Activated CD8-positive, alpha-beta memory T cell treated with anti-CD3 and anti-CD28 coated beads, Interleukin-2, amount 50 U/mL, for 24 hours (primary cell): Measurements from ENCODE around the gene ANO1.
"Not testable (repeated sequence)": the region's sequence is repeated elsewhere in the genome, so short reads cannot be mapped to it uniquely, and the experiment has no call there.

Source experiments
- DNase-seq: peaks from one replicate; pipeline ENCODE4 v3.0.0-alpha.2; 2020; ENCODE audit errors: extremely low read depth

Gene ANO1

DNA sequence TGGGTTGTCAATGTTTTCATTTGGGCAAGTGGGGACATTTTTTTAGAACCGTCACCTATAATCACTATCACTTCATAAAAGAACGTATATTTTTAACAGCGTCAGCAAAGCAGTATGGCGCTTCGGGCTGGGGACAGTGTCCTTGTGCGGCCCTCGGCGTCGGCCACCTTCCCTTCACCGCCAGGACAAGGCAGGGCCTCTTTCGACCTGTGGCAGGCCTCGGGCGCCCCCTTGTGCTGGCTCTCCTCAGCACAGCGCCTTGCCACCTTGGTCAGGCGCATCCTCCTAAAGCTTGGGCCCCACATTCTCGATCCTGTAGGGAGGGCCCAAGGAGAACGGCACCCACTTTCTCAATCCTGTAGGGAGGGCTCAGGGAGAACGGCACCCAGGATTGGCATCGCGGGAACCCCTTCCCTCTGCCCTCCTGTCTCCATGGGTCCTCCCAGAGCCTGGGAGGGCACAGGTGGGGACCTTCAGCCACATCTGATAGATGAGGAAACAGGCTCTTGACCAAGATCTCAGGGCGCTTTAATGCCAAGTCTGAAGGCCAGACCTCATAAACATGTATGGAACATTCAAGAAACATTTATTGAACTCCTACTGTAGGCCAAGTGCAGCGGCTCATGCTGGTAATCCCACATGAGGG is 113.5 kb downstream of the ANO1 start:
- no peak for DNase-seq

DNA sequence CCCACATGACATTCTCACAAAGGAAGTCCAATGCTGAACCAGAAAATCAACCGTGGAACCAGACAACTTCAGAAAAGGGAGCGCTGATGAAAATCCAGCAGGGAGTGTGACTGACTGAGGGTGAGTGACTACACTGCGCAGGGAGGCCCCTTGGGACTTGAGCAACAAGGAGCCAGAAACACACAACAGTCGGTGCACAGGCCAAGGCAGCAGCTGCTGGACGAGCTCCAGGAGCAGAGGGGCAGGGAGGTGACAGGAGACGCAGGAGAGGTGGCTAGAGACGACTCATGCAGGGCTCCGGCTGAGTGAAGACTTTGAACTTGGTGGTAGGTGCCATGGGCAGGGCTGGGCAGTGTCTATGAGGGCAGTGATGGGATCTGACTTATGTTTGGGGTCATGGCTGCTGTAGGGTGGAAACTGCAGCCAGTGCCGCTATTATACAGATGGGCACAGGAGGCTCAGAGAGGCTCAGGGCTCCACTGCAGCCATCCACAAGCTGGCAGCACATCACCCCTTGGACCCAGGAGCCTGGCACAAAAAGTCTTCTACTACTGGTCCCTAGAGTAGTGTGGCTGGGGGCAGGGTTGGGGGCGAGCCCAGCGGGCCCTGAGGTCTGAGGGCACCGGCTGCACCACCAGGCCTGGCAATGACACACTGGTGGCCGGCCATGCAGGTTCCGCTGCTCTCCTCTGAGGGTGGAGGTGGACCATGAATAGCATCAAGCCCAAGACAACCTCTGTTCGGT is 114.7 kb downstream of the ANO1 start:
- no peak for DNase-seq

DNA sequence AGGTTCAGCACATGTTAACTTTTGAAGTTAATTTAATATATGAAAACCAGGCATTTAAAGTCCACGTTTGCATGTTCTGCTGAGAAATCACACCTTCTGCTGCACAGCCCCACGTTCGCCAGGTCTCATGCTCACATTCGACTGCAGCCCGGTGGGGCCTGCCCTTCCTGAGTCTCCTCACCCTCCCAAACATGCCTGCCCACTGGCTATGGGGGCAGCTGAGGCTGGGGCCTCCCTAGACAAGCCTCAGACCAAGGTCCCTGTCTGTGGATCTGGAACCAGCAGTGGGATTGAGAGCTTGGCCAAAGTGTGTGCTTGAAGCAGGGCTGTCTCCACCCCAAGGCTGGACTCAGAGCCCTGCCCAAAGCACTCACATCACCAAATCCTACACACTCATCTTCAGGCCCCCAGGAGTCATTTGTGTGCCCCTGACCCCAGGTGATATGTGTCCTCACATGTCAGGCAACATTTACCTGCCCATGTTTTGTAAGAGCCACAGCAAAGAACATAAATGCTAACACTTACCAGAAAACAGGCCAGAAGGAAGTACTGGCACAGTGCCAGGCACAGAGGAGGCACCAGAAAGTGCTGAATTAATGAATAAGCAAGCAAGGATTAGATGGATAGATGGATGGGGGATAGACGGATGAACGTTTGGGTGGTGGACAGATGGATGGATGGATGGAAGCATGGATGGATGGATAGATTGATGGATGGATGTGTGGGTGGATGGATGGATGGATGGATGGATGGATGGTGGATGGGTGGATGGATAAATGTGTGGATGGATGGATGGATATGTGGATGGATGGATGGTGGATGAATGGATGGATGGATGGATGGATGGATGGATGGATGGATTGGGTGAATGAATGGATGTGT is 115.5 kb downstream of the ANO1 start:
- DNase-seq: no peak

DNA sequence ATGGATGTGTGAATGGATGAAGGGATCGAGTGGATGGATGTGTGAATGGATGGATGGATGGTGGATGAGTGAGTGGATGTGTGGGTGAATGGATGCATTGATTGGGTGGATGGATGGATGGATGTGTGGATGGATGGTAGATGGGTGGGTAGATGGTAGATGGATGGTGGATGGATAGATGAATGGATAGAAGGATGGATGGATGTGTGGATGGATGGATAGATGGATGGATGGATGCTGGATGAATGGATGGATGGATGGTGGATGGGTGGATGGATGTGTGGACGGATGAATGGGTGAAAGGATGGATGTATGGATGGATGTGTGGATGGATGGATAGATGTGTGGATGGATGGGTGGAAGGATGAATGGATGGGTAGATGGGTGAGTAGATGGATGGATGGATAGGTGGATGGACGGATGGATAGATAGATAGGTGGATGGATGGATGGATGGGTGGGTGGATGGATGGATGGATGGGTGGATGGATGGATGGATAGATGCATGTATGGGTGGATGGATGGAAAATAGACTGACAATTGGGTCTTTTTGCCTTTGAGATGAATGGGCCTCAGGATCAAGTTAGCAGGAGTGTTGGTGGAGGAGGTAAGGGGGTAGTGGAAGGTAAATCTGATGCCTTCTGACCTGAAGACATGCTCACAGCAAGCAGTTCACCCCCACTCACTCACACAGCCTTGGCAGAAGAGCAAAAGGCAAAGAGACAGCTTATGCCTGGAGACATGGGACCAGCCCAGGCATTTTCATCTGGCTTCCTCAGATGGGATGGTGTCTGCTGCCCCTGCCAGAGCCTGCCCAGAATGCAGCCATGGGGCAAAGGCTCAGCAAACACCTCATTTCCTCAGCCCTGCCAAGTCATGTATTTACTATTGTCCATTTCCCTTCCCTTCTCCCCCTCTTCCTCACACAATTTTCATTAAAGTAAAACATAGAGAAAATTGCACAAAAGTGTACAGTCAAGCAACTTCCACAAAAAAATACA is 117.0 kb downstream of the ANO1 start:
- DNase-seq: no peak

DNA sequence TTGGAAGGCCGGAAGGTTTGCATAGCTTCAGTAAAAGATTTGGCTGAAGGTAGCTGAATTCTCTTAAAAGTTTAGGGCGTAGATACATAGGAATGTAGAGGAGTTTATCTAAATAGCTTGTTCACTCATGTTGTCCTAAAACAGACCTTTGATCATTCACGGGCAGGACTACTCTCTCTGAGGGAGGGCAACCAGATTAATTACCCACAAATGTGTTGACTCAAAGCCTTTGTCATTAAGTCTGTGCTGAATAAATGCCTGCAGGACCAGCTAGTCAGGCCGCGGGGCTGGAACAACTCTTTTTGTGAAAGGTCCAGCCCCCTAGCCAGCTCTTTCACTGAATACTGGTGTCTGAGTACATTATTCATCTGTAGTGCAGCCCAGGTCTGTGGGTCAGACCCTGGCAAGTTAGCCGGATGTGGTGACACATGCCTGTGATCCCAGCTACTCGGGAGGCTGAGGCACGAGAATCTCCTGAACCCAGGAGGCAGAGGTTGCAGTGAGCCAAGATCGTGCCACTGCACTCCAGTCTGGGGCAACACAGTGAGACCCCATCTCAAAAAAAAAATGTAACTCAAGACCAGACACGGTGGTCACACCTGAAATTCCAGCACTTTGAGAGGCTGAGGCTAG is 122.2 kb downstream of the ANO1 start:
- no peak for DNase-seq

DNA sequence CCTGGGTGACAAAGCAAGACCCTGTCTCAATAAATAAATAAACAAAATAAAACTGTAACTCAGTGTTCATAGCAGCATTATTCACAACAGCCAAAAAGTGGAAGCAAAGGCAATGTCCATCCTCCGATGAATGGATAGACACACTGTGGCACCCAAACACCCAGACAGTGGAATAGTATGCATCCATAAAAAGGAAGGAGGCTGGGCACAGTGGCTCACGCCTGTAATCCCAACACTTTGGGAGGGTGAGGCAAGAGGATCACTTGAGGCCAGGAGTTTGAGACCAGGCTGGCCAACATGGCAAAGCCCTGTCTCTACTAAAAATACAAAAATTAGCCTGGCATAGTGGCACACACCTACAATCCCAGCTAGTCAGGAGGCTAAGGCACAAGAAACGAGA is 122.9 kb downstream of the ANO1 start:
- not testable (repeated sequence) for DNase-seq

DNA sequence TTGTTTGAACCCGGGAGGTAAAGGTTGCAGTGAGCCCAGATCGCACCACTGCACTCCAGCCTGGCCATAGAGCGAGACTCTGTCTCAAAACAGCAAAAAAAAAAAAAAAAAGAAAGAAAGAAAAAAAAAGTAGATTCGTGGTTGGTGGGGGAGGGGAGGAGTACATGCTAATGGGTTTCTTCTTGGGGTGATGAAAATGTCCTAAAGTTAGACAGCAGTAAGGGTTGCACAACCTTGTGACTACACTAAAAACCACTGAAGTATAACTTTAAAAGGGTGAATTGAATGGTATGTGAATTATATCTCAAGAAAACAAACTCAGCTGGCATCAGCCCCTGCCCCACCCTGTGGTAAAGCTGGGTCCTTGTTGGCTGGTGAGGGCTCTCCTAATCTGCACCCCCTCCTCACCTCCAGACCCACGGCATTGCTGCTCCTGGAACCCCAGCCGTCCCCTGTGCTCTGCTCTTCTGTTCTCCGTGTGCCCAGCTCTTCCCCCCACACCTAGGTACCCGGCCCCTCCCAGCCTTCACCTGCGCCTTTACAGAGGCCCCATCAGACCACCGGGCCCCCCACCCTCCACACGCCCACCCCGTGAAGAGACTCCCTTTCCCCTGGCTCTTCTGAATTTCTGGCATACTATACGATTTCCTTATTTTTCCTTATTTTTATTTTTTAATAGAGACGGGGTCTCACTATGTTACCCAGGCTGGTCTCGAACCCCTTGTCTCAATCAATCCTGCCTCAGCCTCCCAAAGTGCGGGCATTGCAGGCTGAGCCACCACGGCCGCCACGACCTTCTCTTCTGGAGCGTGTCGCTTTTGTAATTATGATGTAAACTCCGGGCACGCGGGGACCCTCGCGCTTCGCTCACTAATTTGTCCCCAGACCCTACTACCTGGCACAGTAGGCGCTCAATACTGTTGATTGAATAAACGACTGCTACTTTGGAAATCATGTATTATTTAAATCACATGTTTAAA is 124.1 kb downstream of the ANO1 start:
- DNase-seq: no peak

DNA sequence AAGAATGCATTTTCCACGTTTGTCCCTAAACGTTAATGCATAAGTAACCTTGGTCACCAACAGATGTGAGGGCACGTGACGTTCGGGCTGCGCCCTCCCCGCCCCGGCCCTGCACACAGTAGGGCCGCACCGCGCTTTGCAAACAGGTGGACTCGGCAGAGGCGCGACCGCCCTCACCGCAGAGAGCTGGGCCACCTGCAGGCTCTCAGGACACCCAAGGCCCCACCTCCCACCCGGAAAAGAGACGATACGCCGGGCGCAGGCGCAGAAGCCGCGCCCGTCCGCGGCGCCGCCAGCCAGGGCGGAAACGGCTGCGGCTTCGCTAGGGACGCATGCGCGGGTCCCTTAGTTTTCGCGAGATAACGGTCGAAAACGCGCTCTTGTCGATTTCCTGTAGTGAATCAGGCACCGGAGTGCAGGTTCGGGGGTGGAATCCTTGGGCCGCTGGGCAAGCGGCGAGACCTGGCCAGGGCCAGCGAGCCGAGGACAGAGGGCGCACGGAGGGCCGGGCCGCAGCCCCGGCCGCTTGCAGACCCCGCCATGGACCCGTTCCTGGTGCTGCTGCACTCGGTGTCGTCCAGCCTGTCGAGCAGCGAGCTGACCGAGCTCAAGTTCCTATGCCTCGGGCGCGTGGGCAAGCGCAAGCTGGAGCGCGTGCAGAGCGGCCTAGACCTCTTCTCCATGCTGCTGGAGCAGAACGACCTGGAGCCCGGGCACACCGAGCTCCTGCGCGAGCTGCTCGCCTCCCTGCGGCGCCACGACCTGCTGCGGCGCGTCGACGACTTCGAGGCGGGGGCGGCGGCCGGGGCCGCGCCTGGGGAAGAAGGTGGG is 125.0 kb downstream of the ANO1 start, which contains the start of gene FADD:
FADD (plus strand) TSS at position 377 of the 831 bp plus-strand sequence; CDS start at position 541, 164 bp downstream.
- peak; percentile 85 for DNase-seq

DNA sequence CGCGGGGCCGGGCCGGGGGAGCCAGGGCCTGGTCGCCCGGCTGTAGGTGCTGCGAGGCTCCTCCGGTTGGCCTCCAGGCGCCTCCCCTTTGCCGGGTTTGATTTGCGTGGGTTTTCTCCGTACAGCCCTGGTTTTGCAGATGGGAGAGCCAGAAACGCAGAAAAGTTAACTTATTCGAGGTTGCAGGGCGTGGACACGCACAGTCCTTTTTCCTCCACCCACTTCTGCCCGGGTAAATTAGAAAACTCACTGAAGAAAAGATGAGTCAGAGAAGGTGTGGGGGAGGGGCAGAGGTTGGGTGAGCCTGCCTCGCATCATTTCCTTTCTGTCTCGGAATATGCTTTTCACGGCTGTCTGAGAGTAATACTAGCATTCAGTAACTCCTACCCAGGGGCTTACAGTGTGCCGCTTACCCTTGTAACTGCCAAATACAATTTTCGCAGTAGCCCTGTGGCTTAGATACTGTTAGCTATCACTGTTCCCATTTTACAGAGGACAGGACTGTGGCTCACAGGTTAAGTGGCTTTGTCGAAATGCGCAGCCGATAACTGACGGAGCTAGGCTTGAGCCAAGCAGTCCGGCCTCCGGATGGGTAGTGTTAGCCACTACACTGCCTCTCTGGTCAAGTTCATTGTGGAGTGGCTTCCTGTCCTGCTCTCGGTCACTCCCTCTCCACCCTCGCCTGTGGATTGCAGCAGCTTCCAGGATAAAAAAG is 125.8 kb downstream of the ANO1 start:
- peak; percentile 86 for DNase-seq

DNA sequence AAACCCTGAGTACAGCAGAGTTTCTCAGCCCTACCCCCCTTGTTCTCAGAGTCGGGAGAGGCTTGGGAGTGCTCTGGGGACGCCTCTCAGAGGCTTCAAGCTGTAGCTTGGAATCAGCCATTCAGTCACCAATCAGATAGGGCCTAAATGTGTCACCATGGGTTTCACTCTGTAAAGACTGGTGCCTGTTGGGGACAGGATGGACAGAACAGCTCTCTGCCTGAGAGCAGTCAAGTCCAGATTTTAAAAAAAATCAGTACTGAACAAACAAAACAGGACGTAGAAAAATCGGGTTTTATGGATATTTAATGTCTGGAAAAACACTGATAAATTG is 126.3 kb downstream of the ANO1 start:
- DNase-seq: no peak

DNA sequence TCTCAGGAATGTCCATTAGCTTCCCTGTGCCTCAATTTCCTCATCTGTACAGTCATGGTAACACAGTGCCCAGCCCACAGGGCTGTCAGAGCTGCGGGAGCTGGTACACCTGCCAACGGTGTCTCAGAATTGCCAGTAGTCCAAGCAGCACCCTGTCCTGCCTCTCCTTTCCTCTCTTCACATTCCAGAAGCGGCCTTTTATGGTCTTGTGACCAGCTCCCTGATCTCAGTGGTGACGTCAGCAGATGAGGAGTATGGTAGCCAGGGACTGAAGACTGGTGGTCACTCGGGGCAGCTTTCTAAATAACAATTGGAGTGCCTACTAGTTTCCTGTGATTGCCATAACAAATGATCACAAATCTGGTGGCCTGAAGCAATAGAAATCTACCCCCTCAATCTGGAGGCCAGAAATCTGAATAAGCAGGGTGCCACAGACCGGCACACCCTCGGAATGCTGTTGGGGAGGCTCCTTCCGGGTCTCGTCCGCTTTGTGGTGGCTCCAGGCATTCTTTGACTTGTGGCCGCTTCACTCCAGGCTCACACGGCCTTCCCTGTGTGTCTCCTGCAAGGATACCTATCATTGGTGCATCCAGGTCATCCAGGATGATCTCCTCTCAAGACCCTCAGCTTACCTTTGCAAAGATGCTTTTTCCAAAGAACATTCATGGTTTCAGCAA is 127.1 kb downstream of the ANO1 start:
- no peak for DNase-seq

DNA sequence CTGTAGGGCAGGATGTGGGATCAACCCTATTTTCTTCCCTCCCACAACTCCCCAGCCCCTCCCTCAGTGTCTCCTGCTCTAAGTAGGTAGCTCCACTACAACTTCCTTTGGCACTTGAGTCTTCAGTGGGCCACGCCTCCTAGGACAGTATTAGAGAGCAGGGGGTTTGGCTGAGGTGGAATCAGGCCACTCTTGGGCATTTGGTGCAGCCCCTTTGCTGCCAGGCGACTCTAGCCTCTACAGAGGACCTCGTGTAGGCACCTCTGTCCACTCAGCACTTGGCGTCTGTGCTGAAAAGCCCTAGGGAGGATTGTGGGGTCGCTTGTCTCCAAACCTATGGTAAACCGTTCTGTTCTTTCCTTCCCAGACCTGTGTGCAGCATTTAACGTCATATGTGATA is 127.6 kb downstream of the ANO1 start:
- DNase-seq: no peak

DNA sequence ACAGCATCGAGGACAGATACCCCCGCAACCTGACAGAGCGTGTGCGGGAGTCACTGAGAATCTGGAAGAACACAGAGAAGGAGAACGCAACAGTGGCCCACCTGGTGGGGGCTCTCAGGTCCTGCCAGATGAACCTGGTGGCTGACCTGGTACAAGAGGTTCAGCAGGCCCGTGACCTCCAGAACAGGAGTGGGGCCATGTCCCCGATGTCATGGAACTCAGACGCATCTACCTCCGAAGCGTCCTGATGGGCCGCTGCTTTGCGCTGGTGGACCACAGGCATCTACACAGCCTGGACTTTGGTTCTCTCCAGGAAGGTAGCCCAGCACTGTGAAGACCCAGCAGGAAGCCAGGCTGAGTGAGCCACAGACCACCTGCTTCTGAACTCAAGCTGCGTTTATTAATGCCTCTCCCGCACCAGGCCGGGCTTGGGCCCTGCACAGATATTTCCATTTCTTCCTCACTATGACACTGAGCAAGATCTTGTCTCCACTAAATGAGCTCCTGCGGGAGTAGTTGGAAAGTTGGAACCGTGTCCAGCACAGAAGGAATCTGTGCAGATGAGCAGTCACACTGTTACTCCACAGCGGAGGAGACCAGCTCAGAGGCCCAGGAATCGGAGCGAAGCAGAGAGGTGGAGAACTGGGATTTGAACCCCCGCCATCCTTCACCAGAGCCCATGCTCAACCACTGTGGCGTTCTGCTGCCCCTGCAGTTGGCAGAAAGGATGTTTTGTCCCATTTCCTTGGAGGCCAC is 128.3 kb downstream of the ANO1 start:
- DNase-seq: no peak

DNA sequence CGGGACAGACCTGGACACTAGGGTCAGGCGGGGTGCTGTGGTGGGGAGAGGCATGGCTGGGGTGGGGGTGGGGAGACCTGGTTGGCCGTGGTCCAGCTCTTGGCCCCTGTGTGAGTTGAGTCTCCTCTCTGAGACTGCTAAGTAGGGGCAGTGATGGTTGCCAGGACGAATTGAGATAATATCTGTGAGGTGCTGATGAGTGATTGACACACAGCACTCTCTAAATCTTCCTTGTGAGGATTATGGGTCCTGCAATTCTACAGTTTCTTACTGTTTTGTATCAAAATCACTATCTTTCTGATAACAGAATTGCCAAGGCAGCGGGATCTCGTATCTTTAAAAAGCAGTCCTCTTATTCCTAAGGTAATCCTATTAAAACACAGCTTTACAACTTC is 128.9 kb downstream of the ANO1 start:
- no peak for DNase-seq

DNA sequence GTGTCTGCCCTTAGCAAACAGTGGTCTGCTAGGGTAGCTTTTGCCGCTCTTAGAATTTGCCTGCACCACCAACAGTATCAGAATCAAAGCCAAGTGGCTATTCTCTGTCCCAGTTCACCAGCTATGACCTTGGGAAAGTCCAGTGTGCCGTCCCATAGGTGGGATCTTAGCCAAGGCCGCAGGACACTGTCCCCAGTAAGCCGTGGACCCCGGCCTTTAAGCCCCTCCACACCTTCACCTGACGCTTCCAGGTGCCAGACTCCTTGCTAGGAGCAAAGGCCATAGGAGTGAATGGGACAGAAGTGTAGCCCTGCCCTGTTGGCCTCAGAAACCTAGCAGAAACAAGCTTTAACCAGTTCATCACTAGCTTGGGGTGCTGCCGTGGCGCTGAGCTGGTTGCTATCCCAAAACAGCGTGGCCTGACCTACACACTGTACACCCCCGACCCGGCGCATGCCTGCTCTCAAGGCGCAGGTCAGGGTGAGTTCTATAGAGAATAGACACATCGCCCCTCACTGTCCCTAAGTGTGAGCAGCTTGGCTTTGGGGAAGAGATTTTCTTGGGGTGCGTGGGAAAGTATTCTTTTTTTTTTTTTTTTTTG is 129.5 kb downstream of the ANO1 start:
- no peak for DNase-seq

DNA sequence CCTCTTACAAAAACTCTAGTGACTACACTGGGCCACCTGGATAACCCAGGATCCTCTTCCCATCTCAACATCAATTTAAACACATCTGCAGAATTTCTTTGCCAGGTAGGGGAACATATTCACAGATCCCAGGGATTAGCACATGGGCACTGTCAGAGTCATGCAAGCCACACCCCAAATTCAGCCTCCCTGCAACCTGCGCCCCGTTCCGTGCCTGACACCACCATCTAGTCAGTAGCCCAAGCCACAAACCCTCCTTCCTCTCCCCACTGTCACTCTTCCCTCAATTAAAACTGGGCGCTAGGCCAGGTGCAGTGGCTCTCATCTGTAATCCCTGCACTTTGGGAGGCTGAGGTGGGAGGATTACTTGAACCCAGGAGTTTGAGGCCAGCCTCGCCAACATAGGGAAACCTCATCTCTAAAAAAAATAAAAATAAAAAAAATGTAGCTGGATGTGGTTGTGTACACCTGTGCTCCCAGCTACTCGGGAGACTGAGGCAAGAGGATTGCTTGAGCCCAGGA is 131.3 kb downstream of the ANO1 start:
- no peak for DNase-seq
